COR-L47 (cell line): ENCODE measurements around the gene RPLP1.
"Not testable (repeated sequence)": the region's sequence is repeated elsewhere in the genome, so short reads cannot be mapped to it uniquely, and the experiment has no call there.

Experiments used
- DNase-seq: peaks from one replicate; lab custom pipeline; 2025; lab: John Stamatoyannopoulos, UW

Gene RPLP1

DNA sequence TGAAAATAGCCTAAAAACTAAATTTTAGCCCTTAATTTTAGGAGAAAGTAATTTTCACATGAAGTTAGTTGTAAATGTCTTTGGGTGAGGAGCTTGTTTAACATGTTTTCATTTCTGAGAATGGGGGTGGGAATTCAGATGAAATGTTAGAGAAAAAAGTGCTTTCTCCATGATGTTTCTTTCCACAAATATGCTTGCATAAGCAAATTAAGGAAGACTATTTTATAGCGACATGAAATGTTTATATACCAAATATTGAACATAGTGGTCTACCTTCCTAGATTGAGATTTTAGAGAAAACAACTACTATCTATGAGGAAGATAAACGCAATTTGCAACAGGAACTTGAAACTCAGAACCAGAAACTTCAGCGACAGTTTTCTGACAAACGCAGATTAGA, 13.0 kb upstream of the RPLP1 start:
- no peak for DNase-seq

DNA sequence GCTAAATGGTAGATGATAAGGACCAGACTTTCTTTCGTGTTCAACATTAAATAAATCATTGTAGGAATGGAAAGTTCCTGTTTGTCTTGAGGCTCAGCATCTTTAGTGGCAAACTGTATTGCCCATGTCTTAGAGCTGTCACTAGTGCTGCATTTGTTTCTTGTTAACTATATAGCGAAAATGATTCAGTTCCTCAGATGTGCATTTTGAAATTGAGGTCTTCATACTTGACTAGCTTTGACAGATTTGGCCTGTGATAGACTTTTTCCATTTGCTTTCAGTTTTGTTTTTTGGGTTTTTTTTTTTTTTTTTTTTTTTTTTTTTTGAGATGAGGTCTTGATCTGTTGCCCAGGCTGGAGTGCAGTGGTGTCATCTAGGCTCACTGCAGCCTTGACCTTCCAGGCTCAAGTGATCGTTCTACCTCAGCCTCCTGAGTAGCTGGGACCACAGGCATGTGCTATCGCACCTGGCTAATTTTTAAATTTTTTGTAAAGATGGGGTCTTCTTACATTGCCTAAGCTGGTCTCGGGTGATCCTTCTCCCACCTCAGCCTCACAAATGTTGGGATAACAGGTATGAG, 9.5 kb upstream of the RPLP1 start:
- DNase-seq = no peak

DNA sequence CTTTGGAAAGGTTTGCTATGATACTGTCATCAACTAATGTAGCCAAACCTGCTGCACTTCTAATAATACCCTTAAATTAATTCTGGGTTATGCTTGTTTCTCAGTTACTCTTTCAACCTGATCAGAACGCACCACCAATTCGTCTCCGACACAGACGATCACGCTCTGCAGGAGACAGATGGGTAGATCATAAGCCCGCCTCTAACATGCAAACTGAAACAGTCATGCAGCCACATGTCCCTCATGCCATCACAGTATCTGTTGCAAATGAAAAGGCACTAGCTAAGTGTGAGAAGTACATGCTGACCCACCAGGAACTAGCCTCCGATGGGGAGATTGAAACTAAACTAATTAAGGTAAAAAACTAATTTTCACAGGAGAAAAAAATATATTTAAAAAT, 7.9 kb upstream of the RPLP1 start:
- no peak for DNase-seq

DNA sequence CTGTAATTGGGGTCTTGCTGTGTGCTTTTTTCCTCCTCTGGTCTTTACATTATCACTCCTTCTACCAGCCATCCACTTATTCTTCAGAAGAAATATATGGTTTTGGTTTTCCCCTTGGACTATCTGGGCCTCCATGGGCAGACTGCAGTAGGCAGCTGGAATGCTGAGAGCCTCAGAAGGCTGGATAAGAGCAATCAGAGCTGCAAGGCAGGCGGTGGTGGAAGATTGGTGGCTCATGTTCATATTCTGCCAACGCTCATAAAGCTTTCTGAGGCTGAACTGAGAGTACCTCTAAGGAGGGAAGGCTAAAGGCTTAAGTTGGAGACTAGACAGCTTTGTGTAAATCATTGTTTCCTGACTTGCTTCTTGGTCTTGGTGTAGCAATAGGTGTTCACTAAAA, 5.7 kb upstream of the RPLP1 start:
- no peak for DNase-seq

DNA sequence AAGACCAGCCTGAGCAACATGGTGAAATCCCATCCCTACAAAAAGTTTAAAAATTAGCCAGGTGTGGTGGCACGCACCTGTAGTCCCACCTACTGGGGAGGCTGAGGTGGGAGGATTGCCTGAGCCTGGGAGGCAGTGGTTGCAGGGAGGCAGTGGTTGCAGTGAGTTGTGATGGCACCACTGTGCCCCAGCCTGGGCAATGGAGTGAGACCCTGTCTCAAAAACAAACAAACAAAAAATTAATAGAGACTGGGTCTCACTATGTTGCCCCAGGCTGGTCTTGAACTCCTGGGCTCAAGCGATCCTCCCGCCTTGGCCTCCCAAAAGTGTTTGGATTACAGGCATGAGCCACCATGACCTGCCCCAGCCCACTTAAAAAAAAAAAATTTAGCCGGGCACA, 2.4 kb upstream of the RPLP1 start:
- DNase-seq = not testable (repeated sequence)

DNA sequence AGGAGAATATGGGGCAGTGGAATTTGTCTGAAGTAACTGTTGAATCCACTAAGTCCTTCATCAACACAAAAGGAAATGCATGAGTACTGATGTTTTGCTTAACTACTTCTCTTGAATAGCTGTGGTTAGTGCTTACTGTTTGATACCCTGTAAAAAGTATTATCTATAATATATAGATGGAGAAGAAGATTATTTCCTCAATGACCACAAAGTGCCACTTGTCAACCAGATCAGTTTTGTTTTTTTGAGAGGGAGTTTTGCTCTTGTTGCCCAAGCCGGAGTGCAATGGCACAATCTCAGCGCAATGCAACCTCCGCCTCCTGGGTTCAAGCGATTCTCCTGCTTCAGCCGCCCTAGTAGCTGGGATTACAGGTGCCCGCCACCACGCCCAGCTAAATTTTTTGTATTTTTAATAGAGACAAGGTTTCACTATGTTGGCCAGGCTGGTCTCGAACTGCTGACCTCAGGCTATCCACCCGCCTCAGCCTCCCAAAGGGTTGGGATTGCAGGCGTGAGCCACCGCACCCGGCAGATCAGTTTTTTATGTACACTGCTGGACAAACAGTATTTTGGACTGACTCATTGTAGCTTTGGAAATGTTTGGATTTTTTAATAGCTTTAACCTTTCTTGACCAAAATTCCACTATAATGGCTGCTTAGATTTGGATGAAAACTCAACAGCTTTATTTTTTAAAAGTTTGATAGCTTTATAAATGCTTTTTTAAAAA, 1.5 kb upstream of the RPLP1 start:
- no peak for DNase-seq

DNA sequence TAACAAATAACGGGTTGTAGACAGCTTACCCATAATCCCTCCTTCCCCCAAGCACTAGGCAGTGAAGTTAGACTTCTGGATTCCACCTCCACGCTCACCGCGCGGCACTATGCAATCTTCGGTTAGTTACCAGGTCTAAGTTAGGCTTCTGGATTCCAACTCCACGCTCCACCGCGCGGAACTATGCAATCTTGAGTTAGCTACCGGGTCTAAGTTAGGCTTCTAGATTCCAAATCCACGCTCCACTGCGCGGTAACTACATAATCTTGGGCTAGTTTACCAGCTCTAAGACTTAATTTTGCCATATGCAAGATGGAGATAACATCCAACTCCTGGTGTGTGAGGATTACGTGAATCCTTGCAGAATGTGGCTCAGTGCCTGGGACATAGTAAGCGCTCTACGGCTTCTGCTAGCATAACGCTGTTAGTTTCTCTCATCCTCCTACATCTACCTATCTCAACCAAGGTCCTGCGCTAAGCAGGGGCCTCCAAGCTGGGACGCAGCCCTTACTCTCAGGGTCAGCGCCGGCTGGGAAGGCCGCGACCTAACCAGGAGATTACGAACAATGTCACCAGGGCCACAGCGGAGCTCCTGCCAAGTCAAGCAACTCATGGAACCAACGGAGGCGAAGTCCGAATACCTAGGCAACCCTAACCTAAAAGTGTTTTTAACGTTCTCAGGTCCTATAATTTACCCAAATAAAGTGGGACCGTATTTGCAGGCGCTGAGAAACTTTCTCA, 497 bp upstream of the RPLP1 start:
- DNase-seq = no peak

DNA sequence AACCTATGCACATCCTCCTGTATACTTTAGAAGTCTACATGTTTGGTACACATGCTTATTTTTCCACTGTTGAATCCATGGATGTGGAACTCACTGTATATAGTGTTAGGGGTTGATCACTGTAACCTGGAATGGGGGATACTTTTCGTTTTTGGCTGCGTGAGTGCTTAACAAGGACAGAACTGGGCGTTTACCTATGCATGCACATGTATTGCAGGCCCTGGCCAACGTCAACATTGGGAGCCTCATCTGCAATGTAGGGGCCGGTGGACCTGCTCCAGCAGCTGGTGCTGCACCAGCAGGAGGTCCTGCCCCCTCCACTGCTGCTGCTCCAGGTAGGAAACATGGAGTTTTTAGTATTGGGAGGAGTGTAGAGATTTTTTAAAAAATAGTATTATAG, 2.3 kb downstream of the RPLP1 start:
- DNase-seq = no peak

DNA sequence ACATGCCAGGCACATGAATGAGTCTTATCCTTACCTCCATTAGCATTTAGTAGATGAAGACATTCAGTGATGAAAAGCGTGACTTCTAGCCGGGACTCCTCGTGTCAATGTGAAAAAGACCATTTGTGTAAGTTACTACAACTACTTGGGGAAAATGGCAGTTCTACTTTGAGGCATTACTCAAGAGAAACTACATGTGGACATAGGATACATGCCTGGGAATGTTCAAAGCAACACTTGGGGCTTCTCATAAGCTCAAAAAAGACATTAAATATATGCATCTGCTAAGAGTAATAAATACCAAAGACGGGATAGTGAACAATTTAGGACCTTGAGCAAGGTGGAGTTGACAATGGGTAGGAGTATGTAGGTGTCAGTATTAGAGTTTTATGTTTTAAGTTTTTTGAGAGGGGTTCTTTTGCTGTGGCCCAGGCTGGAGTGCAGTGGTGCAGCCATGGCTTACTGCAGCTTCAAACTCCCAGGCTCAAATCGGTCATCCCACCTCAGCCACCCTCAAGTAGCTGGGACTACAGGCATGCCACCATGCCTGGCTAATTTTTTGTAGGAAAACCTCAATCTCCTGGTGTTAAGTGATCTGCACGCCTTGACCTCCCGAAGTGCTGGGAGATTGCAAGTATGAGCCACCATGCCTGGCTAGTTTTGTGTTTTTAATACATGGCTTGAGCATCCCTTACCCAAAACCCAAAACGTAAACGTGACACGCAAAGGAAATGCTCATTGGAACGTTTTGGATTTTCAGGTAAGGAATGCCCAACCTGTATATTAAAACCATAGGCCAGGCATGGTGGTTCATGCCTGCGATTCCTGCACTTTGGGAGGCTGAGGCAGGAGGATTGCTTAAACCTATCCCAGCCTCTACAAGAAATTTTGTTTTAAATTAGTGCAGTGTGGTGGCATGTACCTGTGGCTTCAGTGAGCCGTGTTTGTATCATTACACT, 3.9 kb downstream of the RPLP1 start:
- DNase-seq = no peak

DNA sequence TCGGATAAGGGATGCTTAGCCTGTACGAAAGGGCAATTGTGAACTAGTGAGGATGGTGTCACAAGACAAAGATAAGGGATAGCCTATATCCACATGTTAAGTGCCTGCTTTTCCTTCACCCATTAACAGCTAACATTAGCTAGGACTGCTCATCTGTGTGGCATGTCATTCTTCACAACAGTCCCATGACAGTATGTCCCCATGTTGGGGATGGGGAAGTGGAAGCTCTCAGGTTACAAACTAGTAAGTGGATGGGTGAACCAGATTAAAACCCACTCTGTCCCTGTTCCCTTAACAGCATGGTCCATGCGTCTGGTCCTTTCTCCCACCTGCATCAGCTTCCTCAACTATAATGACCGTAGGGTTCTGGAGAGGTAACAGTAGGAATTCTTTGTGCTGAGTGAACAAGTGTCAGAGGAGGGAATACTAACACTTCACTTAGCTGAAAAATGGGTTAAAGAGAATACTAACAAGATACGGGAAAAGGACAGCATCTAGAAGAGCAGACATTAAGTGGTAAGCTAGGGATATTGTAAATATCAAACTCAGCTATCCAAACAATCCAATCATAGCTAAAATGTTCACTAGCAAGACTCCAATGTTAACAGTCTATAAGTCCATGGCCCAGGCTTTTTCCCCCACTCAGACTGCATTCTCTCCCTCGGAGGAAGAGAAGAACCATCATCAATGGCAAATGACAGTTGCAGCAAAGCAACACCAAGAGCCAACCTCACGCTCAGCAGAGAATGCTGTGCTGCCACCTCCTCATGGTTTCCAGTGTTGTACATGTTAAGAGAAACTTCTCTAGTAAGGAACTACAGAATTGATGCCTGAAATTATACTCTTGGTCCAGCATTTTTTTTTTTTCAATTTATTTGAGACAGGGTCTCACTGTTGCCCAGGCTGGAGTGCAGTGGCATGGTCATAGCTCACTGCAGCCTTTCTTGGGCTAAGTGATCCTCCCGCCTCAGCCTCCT, 5.0 kb downstream of the RPLP1 start:
- DNase-seq = no peak

DNA sequence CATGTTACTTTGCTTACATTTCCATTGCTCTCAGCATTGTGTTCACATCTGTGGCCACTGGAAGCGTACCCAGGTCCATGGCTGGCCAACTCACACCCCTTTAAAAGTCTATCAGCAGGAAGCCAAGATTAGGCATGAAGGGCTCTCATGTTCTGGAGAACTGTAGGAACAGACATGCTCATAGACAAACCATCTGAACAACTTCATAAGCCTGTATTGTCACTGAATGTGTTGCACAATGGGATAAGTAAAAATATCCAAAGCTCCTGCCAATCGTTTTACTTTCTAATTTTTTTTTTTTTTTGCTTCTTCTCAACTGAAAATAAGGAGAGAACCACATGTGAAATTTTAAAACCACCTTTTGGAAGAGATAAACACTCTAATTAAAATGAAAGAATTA, 6.4 kb downstream of the RPLP1 start:
- DNase-seq = no peak

DNA sequence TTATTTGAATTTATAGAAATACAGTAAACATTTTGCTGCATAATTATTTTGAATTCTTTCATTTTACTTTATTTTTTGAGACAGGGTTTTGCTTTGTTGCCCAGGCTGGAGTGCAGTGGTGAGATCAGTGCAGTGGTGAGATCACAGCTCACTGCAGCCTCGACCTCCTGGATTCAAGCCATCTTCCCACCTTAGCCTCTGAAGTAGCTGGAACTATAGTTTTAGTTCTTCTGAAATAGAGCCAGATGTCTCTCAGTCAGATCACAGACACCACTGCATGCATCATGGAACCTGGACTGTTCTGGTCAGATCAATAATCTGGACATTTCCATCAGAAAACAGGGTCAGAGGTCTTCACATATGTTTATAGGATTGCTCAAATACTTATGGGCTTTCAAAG, 7.9 kb downstream of the RPLP1 start:
- no peak for DNase-seq

DNA sequence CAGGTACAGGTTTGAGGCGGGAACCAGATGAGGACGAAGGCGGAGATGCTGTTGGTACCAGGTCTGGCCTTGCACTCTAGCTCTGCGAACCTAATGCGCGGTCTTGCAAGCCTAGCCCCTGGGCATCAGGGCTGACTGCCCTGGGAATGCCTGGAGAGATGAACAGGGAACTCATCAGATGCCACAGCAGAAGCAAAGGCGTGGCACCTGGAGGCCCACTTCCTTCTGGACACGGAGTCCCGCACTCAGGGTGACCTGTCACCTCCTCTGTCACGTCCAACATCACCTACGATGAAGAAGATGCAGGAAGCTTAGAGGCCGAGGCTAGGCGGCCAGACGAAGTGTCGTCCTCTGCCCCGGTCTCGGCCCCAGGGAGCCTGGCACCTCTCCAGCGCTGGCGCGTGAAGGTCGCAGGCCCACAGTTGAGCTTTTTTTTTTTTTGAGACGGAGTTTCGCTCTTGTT, 9.4 kb downstream of the RPLP1 start:
- DNase-seq = peak; percentile 41

DNA sequence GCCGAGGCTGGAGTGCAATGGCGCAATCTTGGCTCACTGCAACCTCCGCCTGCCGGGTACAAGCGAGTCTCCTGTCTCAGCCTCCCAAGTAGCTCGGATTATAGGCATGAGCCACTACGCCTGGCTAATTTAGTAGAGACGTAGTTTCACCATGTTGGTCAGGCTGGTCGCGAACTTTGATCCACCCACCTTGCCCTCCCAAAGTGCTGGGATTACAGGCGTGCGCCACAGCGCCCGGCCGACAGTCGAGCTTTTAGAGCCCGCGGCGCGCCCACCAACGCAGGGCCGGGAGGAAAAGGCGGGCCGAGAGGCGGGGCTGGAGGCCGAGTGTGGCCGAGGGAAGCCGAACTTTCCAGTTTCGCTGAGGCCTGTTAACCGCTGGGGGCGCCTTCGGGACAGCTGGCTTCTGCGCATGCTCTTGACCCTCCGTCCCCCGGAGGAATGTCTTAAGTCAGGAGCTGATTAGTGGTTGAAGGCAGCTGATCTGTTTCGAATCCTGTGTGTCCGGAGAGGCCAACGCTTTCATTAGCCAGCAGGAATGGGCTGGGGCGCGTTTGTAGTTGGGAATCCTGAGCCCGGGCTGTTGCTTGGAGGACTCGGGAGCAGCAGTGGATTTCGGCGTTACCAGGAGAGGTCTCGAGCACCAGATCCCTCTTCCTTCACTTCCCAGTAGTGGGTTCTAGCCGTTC, 10.0 kb downstream of the RPLP1 start:
- DNase-seq = peak; percentile 90

DNA sequence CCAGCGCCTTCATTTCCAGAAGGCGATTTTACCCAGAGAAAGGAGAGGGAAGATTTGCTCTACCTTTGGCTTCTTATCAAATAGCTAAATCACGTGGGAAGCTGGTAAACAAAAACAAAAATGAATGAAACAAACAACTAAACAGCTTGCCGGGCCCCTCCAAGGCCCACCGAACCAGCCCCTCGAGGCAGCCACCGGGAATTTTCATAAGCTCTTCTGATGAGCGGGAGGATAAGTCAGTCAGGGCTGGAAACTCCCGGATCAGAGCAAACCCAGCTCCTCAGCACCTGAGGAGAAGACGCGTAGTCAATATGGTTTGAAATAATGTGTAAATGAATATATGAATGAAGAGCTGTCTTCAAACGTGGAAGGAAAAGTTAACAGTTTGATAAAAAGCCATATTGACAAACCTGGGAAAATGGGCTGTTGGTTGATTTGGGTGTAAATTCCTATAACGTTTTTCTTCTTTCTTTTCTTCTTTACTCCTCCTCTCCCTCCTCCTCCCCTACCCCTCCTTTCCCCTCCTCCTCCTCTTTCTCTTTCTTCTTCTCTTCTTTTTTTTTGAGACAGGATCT, 10.7 kb downstream of the RPLP1 start:
- DNase-seq = no peak

DNA sequence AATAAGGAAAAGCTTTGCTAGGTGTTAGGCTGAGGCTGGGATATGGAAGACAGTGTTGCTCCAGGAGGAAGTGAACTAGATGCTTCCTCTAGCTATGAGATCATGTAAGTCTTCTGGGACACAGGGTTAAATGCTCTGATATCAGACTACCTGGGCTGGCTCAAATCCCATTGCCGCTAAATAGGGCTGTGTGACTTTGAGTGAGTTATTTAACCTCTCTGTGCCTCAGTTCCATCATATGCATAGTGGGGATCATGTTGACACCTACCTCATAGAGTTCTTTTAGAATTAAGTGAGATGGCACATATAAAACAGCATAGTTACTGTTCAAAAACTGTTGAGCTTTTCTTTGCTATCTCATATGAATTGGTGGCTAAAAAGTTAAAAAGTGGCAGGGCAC, 12.6 kb downstream of the RPLP1 start:
- DNase-seq = no peak

DNA sequence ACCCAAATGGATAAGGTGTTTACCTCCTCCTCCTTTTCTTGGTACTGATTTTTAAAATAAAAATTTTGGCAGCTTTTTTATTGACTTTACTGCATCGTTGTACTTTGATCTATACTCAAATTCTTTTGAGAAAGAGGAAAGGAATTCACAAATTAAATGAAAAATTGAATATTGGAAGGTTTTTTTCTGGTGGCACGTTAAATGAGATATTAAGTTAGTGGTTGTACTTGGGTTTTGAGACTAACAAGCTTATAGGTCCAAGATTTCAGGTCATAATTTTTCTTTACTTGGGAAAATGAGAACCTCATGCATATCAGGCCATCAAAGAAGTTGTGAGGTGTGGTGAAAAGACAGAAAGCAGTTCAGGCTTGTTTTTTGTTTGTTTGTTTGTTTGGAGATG, 14.1 kb downstream of the RPLP1 start:
- no peak for DNase-seq

DNA sequence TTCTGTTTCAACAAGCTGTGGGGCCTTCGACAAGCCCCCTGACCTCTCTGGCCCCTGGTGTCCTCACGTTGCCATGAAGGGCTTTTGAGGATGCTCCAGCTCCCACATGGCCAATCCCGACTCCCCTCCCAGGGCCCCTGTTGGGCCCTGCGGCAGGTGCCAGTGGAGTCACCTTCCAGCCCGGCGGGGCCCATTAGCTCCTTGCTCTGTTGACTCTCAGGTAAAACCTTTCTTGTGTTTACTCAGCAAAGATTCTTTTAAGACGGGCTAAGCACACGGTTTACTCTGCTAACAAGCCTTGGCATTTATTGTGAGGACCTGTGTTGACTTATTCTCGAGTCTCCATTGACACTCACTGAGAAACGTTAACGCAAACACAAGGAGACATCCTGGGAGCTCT, 15.0 kb downstream of the RPLP1 start:
- peak; percentile 36 for DNase-seq

DNA sequence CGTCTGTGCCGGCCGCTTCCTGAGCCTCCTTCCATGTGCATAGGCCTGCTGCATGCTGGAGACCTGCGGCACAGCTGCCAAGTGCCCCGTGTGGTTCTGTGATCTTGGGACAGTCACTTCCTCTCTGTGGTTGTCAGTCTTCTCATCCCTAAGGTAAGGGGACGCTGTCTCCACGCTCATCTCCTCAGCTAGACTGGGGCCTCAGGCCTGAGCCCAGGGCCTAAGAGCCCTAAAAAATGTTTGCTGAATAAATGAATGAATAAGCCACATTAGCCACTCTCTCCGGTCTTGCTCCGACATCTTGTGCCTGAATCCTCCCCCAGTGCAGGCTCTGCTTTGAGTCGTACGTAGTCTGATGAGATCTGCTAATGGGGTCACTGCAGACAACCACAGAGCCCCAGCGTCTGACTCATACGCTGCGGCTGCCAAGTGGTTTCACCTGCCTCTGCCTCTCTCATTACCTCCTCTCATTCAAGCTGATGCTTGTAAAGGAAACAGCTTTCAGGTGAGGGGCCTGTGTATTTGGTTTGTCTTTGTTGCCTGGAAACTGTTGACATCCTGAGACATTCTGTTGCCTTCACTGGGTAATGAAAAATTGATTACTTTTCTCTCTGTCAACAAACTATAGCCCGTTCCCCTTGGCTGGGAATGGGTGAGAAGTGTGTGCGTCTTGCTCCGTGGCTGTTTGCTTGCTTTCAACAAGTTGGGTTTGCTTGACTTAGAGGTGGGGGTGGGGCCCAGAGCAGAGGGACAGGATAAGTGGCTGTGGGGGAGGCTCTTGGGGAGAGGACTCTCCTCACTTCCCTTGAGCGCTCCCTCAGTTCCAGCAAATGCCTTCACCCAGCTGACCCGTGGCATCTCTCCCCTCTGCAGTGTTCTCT, 15.9 kb downstream of the RPLP1 start:
- peak; percentile 95 for DNase-seq
